NCI-H1417 (cell line): Measurements from ENCODE around the gene NEK4.
A peak's percentile ranks its signal among the peaks of the same experiment; 100 is the strongest.
"Not testable (repeated sequence)": the region's sequence is repeated elsewhere in the genome, so short reads cannot be mapped to it uniquely, and the experiment has no call there.

Experiments
- DNase-seq, 3 experiments: peaks; one replicate each; lab custom pipeline; 2025; lab: John Stamatoyannopoulos, UW

Gene NEK4

DNA sequence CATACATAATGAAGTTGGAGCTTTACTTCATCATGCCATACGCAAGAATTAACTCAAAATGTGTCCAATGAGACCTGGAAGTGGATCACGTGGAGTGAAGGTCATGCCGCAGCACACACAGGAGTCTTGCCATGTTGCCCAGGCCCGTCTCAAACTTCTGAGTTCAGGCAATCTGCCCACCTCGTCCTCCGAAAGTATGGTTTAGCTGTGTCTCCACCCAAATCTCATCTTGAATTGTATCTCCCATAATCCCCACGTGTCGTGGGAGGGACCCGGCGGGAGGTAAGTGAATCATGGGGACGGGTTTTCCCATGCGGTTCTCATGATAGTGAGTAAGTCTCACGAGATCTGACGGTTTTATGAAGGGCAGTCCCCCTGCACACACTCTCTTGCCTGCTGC, 39.1 kb downstream of the NEK4 start:
- no peak for DNase-seq

GRCh38 chr3:52730681-52731080, 40.1 kb downstream of the NEK4 start:
- no peak for DNase-seq

GRCh38 chr3:52728753-52729152, 42.0 kb downstream of the NEK4 start:
- not testable (repeated sequence) for DNase-seq

DNA sequence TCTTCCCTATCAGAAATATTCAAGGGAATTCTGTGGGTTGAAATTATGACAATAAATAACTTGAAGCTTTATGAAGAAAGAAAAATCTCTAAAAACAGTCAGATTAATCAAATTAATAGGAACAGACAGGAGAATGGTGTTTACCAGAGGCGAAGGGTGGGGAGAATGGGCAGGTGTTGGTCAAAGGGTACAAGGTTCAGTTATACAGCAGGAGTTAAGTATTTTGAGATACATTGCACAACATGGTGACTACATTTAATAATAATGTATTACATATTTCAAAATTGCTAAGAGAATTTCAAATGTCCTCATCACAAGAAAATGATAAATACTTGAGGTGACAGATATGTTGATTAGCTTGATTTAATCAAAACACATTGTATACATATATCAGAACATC, 46.2 kb downstream of the NEK4 start:
- DNase-seq = no peak

DNA sequence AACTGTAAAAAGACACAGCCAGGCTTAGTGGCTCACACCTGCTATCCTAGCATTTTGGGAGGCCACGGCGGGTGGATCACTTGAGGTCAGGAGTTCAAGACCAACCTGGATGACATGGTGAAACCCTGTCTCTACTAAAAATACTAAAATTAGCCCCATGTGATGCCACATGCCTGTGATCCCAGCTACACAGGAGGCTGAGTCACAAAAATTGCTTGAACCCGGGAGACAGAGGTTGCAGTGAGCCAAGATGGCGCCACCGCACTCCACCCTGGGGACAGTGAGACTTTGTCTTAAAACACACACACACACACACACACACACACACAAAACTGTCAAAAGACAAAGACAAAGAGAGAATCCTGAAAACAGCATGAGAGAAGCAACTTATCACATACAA, 46.8 kb downstream of the NEK4 start:
- DNase-seq = no peak

GRCh38 chr3:52722491-52722890, 48.2 kb downstream of the NEK4 start:
- no peak for DNase-seq

DNA sequence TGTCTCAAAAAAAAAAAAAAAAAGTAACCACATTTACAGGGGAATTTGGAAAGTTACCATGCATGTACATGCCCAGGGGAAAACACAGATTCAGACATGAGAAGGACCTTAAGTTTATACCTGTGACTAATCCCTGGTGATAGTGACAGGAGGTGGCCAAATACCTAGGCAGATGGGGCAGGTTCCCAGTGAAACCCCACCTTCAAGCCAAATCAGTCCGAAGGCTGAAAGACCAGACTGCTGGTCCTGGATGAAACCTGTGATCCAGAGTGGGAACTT, 49.1 kb downstream of the NEK4 start:
- DNase-seq = no peak

DNA sequence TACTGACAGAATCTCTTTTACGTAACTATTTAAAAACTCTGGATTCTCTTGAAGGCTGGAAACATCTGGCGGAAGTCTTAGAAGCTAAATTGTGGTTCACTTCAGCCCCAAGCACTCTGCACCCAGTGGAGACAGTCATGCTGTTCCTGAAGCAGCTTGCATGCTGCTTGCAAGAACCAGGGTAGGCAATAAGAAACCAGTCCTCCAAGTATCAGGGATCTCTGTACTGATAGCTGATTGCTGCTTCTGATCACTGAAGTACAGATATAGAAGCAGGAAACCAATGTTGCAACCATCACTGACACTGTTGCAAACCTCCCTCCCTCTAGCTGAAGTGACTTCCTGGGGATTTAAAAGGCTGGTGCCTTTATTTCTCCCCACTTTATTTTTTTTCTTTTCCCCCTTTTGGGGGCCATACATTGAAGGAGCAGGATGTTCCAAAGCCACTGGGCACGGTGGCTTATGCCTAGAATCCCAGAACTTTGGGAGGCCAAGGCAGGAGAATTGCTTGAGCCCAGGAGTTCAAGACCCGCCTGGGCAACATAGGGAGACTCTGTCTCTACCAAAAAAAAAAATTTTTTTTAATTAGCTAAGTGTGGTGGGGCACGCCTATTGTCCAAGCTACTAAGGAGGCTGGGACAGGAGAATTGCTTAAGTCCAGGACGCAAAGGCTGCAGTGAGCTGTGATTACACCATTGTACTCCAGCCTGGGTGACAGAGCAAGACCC, 49.6 kb downstream of the NEK4 start:
- no peak for DNase-seq

- DNase-seq = no peak
Measured at GRCh38 chr3:52719618-52720017, 51.1 kb downstream of the NEK4 start.

GRCh38 chr3:52715714-52716305, 54.9 kb downstream of the NEK4 start:
- DNase-seq = no peak

GRCh38 chr3:52714335-52715302, 56.1 kb downstream of the NEK4 start:
- DNase-seq = no peak

DNA sequence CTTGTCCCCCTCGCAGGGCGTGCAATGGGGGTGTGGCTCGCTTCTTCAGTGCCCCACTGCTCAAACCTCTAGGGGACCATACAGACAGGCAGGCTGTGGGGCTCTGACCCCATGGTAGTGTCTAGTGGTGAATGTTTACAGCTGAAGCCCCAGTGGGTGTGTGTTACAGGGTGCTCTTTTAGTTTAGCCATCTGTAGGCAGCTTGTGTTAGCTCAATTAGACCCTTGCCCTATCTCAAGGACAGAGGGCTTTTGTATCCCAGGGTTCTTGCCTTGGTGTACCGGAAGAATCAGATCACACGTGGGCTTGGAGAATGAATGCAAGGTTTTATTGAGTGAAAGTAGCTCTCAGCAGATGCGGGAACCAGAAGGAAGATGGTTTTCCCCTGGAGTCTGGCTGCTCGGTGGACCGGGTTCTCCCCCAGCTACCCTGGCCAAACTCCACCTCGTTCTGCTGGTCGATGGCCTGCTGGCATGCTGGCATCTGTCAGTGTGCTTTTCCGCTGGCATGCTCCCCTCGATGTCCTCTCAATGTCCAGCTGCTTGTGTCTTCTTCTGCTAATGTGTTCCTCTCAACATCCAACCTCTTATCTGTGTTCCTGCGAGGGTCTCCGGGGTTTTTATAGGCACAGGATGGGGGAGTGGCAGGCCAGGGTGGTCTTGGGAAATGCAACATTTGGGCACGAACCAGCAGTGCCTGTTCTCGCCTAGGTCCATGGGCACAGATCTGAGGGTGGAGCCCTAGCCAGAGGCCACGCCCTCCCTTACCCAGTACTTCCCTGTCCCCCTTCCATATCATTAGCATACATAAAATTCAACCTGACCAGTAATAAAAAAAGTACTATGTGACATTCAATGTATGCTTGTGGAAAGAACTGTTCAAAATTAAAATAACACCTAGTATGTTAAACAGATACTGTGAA, 58.2 kb downstream of the NEK4 start:
- DNase-seq = no peak

- DNase-seq = no peak
Measured at GRCh38 chr3:52710512-52710911, 60.2 kb downstream of the NEK4 start.

GRCh38 chr3:52707585-52707984, 63.2 kb downstream of the NEK4 start:
- DNase-seq = no peak

GRCh38 chr3:52705688-52706686, 64.8 kb downstream of the NEK4 start, which contains the start of the genes GLT8D1 and SPCS1:
Gene GLT8D1, minus strand, starts transcription at chr3:52705791. Its CDS starts 5,331 bp downstream, at chr3:52700460.
Gene SPCS1, plus strand, starts transcription at chr3:52706106. Its CDS starts 141 bp downstream, at chr3:52706247.
- DNase-seq = peak; percentile 76 to 90 (median 90)

- no peak for DNase-seq
Measured at GRCh38 chr3:52705438-52705687, 65.4 kb downstream of the NEK4 start.

DNA sequence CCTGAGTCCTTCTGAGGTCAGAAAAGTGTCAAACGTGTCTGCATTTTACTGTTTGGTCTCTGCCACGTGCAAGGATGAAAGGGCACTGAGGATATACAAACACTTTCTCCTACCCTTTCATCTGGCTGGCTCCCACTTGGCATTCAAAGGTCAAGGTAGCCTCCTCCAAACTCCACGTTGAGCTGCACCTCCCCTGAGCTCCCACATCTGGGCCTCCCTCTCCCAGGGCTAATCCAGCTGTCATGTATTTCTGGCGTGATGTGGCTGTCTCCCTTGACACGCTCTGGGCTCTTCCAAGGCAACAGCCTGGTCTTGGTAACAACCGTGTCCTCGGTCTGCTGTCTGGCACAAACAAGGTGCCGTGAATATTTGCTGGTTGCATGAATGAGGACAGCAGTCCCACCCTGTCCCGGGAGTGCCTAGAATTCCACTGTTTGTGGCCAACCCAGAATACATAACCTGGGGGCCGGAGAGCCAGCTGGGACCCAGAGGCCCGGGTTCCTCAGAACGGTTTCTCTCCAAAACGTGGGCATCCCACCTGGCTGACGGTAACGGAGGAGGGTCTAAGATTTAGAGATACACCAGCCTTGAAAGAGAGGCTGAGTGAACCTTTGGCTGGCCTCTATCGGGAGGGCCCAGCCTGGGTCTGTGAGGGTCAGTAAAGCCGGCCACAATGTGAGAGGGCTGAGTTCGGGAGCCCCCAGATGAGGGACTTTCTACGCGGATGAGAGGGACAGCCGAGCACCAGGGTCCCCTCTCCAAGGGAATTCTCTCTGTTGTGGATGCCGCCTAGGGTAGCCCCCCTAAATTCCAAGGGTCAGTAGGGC, 65.9 kb downstream of the NEK4 start:
- peak in 2 of 3 experiments; percentile 42 to 54 for DNase-seq

- no peak for DNase-seq
Measured at GRCh38 chr3:52703341-52703740, 67.4 kb downstream of the NEK4 start.

DNA sequence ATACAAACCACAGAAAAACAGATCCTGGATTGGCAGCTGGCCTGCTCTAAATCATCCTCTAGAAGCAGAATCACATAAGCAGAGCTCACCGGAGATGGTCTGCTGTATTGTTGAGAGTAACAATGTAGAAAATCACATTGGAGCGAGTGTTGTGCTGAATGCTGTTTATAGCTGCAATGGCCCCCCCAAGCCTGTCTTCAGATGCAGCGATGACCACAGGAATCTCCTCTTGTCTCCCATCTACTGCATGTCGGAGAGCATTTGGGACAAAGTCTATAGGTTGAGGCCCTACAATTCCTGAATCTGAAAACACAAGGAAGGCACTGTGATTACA, 73.1 kb downstream of the NEK4 start:
- no peak for DNase-seq
